ENCODE results near the gene CELA2B.

Gene CELA2B

GRCh38 chr1:15531003-15531402 lies 55.1 kb downstream of the CELA2B start:
- DNase-seq: no peak

DNA sequence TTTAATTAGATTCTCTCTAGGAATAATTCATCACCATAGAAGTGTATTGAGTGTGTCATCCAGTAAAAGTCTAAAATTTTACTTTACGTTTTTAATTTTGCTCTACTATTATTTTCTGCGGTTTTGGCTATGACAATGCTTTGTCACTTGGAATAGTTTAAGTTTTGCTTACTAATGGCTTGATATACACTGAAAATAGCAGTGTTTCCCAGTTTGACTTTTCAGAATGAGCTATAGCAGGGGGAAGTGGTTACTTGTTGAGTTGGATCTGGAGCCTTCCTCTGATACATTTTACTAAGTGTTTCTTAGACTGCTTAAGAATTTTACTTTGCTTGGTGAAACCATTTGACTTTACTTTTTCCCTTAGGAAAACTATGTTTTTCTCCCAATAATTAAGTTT lies 55.8 kb downstream of the CELA2B start:
- DNase-seq: no peak

GRCh38 chr1:15538771-15539170 lies 62.9 kb downstream of the CELA2B start:
- peak; percentile 74 for DNase-seq

DNA sequence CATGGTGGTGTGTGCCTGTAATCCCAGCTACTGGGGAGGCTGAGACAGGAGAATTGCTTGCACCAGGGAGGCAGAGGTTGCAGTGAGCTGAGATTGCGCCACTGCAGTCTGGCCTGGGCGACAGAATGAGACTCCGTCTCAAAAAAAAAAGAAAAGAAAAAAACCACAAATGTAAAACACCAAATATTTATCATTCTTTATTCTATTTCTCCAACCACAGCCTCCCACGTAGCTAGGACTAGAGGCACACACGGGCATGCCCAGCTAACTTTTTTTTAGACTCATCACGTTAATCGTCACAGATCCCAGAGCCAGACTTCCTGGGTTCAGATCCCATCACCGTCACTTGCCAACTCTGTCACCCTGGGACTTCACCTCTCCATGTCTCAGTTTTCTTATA lies 64.3 kb downstream of the CELA2B start:
- DNase-seq: no peak
